Middle frontal gyrus (tissue), 1 donor: ENCODE data around the gene INPP4B.

ENCODE experiments used
- DNase-seq: peaks from one replicate; pipeline ENCODE4 v3.0.0-alpha.2; 2015; ENCODE audit warnings: low spot score; ENCODE audit errors: extremely low spot score

The INPP4B gene

GRCh38 chr4:142248946-142249345 is 597.2 kb downstream of the INPP4B start:
- DNase-seq: no peak

- DNase-seq: no peak
Measured at GRCh38 chr4:142243255-142243654, 602.8 kb downstream of the INPP4B start.

GRCh38 chr4:142242156-142242555 is 603.9 kb downstream of the INPP4B start:
- no peak for DNase-seq

- no peak for DNase-seq
Measured at GRCh38 chr4:142238589-142238988, 607.5 kb downstream of the INPP4B start.

- no peak for DNase-seq
Measured at GRCh38 chr4:142236268-142236667, 609.8 kb downstream of the INPP4B start.

GRCh38 chr4:142231787-142232186 is 614.3 kb downstream of the INPP4B start:
- no peak for DNase-seq

- DNase-seq: no peak
Measured at GRCh38 chr4:142230991-142231390, 615.1 kb downstream of the INPP4B start.

- DNase-seq: no peak
Measured at GRCh38 chr4:142226014-142226413, 620.1 kb downstream of the INPP4B start.

GRCh38 chr4:142222127-142222526 is 624.0 kb downstream of the INPP4B start:
- DNase-seq: no peak

GRCh38 chr4:142218726-142219125 is 627.4 kb downstream of the INPP4B start:
- no peak for DNase-seq

GRCh38 chr4:142211444-142211843 is 634.7 kb downstream of the INPP4B start:
- no peak for DNase-seq

- DNase-seq: no peak
Measured at GRCh38 chr4:142203505-142203904, 642.6 kb downstream of the INPP4B start.

GRCh38 chr4:142202404-142203332 is 643.4 kb downstream of the INPP4B start:
- no peak for DNase-seq

- no peak for DNase-seq
Measured at GRCh38 chr4:142201041-142201440, 645.1 kb downstream of the INPP4B start.

- no peak for DNase-seq
Measured at GRCh38 chr4:142194905-142195304, 651.2 kb downstream of the INPP4B start.

- no peak for DNase-seq
Measured at GRCh38 chr4:142191901-142192300, 654.2 kb downstream of the INPP4B start.

GRCh38 chr4:142181021-142181420 is 665.1 kb downstream of the INPP4B start:
- DNase-seq: no peak

GRCh38 chr4:142169216-142169615 is 676.9 kb downstream of the INPP4B start:
- no peak for DNase-seq

GRCh38 chr4:142168181-142168580 is 677.9 kb downstream of the INPP4B start:
- no peak for DNase-seq

GRCh38 chr4:142164767-142165500 is 681.2 kb downstream of the INPP4B start:
- no peak for DNase-seq

GRCh38 chr4:142161086-142161485 is 685.0 kb downstream of the INPP4B start:
- DNase-seq: no peak

- no peak for DNase-seq
Measured at GRCh38 chr4:142160509-142160908, 685.6 kb downstream of the INPP4B start.
